Stimulated activated CD4-positive, alpha-beta T cell treated with anti-CD3 and anti-CD28 coated beads, Interleukin-4, amount 100 ng/mL, for 24 hours (primary cell): Measurements from ENCODE around the gene RGL2.
"Not testable (repeated sequence)": the region's sequence is repeated elsewhere in the genome, so short reads cannot be mapped to it uniquely, and the experiment has no call there.

Source experiments
- DNase-seq: peaks from one replicate; pipeline ENCODE4 v3.0.0-alpha.2; 2020

Gene RGL2, protein sequence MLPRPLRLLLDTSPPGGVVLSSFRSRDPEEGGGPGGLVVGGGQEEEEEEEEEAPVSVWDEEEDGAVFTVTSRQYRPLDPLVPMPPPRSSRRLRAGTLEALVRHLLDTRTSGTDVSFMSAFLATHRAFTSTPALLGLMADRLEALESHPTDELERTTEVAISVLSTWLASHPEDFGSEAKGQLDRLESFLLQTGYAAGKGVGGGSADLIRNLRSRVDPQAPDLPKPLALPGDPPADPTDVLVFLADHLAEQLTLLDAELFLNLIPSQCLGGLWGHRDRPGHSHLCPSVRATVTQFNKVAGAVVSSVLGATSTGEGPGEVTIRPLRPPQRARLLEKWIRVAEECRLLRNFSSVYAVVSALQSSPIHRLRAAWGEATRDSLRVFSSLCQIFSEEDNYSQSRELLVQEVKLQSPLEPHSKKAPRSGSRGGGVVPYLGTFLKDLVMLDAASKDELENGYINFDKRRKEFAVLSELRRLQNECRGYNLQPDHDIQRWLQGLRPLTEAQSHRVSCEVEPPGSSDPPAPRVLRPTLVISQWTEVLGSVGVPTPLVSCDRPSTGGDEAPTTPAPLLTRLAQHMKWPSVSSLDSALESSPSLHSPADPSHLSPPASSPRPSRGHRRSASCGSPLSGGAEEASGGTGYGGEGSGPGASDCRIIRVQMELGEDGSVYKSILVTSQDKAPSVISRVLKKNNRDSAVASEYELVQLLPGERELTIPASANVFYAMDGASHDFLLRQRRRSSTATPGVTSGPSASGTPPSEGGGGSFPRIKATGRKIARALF

DNA sequence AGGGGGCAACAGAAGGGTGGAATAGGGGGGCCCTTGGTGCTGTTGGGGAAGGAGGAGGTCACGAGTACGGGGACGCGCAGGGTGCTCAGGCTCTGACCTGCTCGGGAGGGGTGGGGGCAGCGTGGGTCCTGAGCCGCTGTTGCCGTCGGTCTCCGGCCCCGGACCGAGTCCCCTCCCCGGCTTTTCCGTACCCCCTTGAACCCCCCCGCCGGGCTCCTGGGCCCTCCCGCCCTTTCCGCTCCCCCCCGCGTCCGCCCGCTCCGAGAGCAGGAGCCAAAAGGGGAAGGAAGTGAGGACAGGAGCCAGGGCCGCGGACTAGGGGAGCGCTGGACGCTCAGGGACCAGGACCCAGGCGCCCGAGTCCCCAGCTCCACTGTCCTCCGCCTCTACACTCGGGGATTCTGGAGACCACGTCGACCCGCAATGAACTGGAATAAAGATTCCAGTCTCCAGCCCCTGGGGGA is at the start of gene RGL2:
Gene RGL2, minus strand, starts transcription at position 170 of the 464 bp plus-strand sequence. CDS start 332 bp downstream, outside the sequence.
- DNase-seq: peak; percentile 60

DNA sequence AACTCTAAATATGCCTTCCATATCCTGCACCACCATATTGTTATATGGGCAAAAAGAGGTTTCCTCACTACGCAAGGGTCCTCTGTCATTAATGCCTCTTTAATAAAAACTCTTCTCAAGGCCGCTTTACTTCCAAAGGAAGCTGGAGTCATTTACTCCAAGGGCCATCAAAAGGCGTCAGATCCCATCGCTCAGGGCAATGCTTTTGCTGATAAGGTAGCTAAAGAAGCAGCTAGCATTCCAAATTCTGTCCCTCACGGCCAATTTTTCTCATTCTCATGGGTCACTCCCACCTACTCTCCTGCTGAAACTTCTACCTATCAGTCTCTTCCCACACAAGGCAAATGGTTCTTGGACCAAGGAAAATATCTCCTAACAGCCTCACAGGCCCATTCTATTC is 49.1 kb upstream of the RGL2 start:
- no peak for DNase-seq

DNA sequence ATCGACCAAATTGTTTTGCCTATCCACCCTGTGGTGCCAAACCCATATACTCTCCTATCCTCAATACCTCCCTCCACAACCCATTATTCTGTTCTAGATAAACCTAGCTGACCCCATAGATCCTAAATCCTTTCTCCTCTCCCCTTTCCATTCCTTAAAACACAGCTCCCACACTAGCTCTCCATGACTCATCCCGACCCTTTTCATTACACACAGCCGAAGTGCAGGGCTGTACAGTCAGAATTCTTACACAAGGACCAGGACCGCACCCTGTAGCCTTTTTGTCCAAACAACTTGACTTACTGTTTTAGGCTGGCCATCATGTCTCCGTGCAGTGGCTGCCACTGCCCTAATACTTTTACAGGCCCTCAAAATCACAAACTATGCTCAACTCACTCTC is 48.2 kb upstream of the RGL2 start:
- not testable (repeated sequence) for DNase-seq

DNA sequence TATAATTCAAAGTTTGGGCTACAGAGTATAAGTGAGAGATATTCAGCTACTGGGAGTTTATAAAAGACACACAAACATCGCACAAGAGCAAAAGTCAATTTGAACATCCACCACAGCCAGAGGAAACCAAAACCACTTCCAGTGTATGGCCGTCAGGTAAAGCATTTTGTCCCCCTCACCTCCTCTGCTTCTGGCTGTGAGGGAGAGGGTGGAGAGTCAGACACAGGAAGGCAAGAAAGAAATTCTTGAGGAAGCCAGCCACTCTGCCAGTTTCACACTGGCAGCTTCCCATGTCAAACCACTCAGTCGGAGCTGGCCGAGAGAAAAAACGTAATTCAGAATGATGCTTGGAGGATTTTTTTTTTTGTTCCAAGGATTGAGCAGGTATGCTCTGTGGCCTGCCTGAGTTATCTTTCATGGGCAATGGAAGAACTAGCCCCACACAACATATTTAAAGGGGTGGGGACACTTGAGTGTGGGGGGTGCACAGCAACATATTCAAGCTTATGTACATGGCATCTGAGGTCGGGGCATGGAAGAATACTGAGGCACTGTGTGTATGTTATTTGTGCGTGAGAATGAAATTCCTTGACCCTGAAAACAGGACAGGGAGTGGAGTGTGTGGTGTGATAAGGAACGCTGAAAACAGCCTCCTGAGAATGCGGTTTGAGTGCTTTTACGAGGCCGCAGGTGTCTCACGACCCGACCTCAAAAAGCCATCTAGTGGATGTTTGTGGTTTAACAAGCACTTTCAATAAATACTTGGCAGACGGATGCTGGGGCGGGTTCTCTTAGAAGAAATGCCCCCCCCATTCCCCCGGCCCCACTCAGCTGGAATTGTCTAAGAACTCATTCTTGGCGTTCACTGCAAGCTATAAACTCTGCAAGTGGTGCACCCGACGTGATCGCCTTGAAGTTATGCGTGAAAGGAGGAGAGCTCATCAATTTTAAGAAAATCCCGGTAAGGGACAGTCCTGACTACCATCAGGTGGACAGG is 46.3 kb upstream of the RGL2 start:
- peak; percentile 71 for DNase-seq

DNA sequence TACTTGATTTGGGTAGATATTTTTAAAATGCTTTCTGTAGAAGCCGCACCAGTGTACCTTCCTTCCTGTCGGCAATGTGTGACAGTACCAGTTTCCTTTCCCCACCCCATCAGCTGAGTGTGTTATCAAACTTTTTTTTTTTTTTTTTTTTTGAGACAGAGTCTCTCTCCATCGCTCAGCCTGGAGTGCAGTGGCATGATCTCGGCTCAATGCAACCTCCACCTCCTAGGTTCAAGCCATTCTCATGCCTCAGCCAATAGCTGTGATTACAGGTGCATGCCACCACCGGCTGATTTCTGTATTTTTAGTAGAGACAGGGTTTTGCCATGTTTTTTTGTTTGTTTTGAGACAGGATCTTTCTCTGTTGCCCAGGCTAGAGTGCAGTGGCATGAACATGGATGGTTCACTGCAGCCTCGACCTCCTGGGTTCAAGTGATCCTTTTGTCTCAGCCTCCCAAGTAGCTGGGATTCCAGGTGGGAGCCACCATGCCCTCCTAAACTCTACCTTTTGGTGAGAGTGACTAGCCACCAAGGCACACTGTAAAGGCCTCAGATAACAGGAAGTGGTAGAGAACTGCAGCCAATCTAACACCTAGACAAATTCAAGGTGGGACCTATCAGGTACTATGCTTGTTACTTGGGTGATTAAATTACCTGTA is 45.3 kb upstream of the RGL2 start:
- DNase-seq: peak; percentile 53

DNA sequence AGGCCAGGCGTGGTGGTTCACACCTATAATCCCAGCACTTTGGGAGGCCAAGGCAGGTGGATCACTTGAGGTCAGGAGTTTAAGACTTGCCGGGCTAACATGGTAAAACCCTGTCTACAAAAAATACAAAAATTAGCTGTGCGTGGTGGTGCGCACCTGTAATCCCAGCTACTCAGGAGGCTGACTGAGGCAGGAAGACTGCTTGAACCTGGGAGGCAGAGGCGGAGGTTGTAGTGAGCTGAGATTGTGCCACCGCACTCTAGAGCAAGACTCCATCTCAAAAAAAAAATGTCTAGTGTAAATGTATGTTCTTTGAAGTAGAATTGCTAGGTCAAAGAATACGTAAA is 44.8 kb upstream of the RGL2 start:
- not testable (repeated sequence) for DNase-seq

DNA sequence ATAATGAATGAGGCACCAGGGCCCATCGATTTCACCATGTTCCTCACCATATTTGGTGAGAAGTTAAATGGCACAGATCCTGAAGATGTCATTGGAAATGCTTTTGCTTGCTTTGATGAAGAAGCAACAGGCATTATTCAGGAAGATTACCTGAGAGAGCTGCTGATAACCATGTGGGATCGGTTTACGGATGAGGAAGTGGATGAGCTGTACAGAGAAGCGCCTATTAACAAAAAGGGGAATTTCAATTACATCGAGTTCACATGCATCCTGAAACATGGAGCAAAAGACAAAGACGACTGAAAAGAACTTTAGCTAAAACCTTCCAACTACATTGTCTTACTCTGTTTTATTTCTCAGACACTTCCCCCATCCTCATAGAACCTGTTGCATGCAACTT is 40.5 kb upstream of the RGL2 start:
- DNase-seq: no peak

DNA sequence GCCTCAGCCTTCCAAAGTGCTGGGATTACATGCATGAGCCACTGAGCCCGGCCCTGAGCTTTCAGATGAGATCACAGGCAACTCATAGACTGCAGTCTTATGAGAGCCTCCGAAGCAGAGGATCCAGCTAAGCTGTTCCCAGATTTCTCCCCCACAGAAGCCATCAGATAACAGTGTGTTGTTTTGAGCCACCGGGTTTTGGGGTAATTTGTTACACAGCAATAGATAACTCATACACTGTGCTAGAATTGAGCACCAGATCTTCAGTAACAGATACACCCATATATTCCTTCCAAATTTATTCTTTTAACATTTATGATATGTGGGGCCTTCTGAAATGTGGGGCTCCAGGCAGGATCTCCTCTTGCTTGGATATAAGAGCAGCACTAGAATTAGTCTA is 37.8 kb upstream of the RGL2 start:
- DNase-seq: no peak

DNA sequence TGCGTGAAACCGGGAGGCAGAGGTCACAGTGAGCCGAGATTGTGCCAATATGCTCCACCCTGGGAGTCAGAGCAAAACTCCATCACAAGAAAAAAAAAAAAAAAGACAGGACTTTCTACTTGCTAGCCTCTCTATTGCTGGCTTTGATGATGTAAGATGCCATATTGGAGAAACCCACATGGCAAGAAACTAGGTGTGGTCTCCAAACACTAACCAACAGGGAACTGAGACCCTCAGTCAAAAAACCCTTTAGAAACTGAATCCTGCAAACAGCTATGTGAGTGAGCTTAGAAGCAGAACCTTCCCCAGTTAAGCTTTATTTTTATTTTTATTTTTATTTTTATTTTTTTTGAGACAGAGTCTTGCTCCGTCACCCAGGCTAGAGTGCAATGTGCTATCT is 37.2 kb upstream of the RGL2 start:
- DNase-seq: no peak

DNA sequence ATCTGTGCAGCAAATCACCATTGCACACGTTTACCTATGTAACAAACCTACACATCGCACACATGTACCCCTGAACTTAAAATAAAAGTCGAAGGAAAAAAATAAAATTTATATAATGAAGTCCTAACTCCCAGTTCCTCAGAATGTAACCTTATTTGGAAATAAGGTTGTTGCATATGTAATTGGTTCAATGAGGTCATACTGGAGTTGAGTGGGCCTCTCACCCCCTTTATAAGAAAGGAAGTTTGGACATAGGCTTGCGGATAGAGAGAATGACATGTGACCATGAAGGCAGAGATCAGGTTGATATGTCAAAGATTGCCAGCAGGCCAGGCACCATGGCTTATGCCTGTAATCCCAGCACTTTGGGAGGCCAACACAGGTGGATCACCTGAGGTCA is 34.9 kb upstream of the RGL2 start:
- DNase-seq: no peak

DNA sequence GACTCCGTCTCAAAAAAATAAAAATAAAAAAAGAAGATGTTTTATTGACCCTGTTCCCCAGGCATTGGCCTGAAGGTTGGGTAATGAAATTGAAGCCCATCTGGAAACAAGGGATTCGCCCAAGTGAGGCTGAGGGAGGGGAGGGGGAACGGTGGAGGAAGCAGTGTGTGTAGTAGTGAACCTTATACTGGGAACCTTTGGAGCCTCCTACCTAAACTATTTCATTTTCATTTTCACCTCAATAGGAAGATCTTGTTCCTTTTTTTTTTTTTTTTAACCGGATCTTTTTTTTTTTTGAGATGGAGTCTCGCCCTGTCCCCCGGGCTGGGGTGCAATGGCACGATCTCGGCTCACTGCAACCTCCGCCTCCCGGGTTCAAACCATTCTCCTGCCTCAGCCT is 32.0 kb upstream of the RGL2 start:
- DNase-seq: no peak

DNA sequence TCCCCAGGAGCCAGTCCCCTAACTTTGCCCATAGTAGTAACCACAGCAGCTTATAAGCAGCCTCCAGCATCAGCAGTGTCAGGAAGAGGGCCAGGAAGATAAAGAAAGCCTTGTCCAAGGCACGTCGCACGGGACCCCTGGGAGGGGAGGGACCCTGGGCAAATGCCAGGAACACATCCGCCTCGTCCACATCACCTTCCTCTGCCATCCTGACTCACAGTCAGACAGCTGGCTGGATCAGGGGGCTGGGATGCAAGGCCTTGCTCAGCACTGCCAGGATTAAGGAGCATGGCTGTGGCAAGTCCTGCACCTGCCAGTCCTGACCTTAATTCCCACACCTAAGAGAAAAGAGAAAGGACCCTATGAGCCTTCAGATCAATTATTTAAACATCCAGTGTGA is 30.3 kb upstream of the RGL2 start:
- DNase-seq: no peak

DNA sequence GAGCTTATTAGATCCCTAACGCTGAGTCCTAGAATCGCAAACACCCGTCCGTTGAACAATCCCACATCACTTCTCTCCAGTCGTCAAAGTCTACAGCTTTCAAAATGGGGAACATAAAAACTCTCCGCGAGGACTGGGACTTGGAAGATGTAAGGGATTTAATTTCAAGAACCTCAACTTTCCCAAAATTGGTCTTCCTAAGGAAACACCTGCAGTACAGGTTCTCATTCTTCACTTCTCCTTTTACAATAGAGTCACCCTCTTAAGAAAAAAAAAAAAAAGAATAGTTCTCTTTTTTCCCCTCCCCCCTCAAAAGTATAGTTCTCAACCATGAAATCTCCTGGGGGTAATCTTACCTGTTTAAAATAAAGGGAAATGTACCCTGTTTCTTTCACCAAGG is 25.4 kb upstream of the RGL2 start:
- DNase-seq: no peak

DNA sequence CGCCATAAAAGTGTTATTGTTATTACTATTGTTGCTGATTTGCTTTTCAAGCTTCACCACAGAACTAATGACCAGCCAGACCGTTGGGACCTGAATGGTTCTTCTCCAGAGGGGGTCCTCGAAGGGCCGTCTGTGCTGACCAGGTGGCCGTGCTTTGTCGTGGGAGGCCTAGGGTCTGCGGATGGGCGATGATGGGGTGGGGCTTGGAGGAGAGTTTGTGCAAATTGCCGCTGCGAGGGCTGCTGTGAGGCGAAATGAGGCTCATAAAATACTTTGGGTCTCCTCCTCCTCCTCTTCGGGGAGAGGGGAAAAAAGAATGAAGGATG is 24.8 kb upstream of the RGL2 start:
- DNase-seq: no peak

DNA sequence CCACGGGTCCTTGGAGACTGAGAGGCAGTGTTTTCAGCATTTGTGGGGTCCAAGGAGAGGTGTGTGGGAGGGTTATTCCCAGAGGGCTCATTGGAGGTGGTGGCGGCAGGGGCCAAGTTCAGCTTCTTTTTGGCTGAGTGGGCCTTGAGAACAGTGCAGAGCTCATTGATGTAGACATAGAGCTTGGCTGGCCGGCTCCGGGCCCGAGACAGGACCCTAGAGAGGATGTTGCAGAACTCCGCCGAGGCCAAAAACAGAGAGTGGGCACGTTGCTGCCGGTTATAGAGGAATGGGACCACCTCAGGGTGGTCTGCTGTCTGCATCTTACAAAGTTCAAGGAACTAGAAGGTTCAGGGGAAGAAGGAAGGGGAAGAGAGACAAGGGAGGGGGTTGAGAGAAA is 22.5 kb upstream of the RGL2 start:
- DNase-seq: no peak

DNA sequence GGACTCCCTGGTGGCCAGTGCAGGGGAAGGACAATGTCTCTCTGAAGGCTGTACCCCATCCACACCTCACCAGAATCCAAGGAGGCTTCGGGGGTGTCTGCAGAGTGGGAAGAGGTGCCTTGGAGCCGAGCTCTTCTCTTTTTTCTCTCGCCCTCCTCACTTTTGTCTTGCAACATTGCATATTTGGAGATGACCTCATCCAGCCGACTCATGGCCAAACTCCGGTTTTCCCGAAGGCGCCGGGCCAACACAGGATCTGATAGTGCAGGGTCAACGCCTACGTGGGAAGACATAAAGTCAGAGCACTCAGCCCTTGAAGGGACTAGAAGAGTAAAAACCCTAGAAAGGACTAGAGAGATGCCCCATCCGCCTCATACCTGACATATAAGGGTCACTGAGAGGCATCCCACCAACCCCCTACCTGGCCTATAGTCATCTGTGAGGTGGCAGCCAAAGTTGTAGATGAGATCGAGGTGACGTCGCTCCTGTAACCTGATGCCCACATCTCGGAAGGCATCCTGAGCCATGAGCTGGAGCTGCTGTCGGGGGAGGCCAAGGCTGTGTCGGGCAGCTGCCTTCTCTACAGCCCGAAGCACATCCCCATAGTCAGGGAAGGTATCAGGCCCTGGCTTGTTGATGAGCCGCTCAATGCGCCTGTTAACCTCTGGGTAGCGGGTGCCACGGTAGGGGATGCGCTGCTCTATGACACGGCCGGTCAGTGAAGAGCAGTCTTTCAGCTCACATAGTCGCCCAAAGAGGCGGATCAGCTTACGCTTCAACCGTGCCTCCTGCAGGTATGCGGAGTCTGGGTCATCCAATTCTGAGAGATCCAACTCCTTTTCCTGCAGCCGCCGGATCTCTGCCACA is 21.8 kb upstream of the RGL2 start:
- no peak for DNase-seq

DNA sequence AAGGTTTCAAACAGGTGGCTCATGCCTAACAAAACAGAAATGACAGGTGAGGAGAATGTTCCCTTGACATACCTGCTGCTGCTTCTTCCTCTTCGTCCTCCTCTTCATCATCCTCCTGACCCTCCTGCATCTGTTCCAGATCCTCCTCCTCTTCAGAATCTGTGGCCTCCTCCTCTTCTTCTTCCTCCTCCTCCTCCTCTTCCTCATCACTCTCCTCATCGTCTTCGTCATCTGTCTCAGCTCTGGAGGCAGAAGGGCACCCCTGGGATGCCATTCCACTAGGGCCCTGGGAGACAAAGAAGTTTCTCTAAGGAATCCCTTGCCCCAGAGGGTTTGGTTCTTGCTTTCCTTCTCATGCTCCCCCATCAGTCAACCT is 21.2 kb upstream of the RGL2 start:
- DNase-seq: no peak

DNA sequence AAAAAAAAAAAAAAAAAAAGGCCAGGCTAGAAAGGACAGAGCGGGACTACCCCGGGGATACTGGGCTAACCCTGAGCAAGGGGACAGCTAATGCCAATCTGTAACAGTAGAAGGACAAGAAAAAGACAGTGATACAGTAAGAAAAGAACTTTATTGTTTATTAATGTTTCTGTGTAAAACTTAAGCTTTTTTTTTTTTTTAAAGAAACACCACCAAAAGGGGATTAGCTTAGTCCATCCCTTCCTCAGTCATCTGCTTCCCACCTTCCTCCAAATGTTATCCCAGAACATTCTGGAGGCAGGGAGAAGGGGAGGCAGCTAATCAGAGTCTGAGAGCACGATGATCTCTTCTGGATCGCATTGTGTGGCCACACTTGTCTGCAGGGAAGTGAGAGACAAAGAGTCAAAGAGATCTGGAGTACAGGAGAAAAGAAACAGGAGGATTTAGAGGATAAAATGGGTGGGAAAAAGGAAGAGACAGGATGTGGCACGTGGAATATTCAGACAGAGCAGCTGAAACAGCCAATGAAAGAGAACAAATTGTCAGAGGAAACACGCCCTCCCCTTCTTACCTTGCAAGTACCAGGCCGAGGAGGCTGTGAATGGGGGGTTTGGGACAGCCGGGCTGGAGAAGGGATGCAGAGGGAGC is 19.8 kb upstream of the RGL2 start:
- no peak for DNase-seq

DNA sequence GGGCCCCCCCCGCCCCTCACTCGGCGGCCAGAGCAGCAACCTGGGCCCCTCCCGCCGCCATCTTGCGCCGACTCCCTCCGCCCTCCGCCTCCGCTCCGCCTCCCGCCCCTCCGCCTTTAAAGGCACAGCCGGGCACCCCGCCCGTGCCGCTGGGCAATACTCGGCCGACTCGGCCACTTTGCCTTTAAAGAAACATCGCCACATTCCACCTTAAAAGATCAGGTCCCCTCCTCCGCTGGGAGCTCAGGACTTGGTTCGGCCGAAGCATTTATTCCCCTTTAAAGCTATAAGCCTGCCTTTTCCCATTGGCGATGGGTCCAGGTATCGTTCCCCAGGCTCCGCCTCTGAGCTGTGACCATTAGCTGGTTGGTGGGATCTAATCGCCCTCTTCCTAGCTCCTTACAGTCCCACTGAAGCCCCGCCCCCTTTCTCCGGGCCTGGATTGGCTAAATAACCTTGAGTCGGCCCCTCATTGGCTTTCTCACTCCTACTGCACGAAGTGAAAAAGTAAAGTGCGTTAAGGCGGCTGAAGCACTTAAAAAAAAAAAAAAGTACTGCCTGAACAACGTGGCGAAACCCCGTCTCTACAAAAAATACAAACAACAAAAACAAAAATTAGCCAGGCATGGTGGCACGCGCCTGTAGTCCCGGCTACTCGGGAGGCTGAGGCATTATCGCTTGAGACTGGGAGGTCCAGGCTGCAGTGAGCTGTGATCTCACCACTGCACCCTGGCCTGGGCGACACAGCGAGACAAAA is 19.1 kb upstream of the RGL2 start, which contains the start of gene ZBTB22:
Gene ZBTB22, minus strand, starts transcription at position 76 of the 757 bp plus-strand sequence. CDS start 828 bp downstream, outside the sequence.
- DNase-seq: peak; percentile 96

DNA sequence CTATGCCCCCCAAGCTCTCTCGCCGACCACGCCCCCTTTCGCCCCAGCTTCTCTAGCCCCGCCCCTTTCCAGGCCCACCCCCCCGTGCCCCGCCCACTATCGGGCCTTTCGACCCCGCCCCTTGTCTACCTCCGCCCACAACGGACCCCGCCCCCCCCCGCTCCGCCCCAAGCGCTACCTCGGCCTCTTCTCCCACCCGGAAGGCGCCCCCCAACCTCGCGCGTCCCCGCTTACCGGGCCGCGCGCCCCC is 18.6 kb upstream of the RGL2 start:
- DNase-seq: no peak
